A172 (cell line): Measurements from ENCODE around the gene NPY1R. TPM values are rescaled to one million over a fixed set of nuclear protein-coding genes. Genes with fewer than 3 reads are reported as not detected.

Experiments
- DNase-seq: peaks from one replicate; pipeline ENCODE4 v3.0.0-alpha.2; 2015; ENCODE audit warnings: low spot score
- total RNA-seq: library from RNA; depleted of rRNA; stranded (reverse); fragments of >200 nt; shearing (Covaris generic); gene quantifications from 2 replicates; pipeline ENCODE4 v1.2.3, GENCODE V29; 2014; rRNA removed

NPY1R gene
- total RNA-seq = 1.4 and 1.6 TPM in 2 replicates

GRCh38 chr4:163332526-163333406, at the start of gene NPY1R:
TSS of gene NPY1R (minus strand) at chr4:163332596. CDS start at chr4:163326554, 6,042 bp downstream.
- DNase-seq = peak; percentile 72

- DNase-seq = no peak
Observed at GRCh38 chr4:163380703-163381102, 48.3 kb upstream of the NPY1R start.

- no peak for DNase-seq
Observed at GRCh38 chr4:163378661-163379060, 46.3 kb upstream of the NPY1R start.

GRCh38 chr4:163372029-163372428, 39.6 kb upstream of the NPY1R start:
- no peak for DNase-seq

GRCh38 chr4:163367651-163368050, 35.3 kb upstream of the NPY1R start:
- peak; percentile 15 for DNase-seq

- DNase-seq = no peak
Observed at GRCh38 chr4:163356104-163356503, 23.7 kb upstream of the NPY1R start.

- no peak for DNase-seq
Observed at GRCh38 chr4:163353054-163353453, 20.7 kb upstream of the NPY1R start.

GRCh38 chr4:163350672-163351071, 18.3 kb upstream of the NPY1R start:
- DNase-seq = peak; percentile 37

- no peak for DNase-seq
Observed at GRCh38 chr4:163344147-163345125, 12.0 kb upstream of the NPY1R start.

- DNase-seq = no peak
Observed at GRCh38 chr4:163343604-163344146, 11.3 kb upstream of the NPY1R start, which contains the start of gene NPY5R. TSS of gene NPY5R (plus strand) at chr4:163343892. CDS start at chr4:163350274, 6,382 bp downstream.

- DNase-seq = no peak
Observed at GRCh38 chr4:163335384-163335783, 3.0 kb upstream of the NPY1R start.

- DNase-seq = no peak
Observed at GRCh38 chr4:163331629-163332376, 593 bp downstream of the NPY1R start.

- DNase-seq = no peak
Observed at GRCh38 chr4:163330916-163331628, 1.3 kb downstream of the NPY1R start.

GRCh38 chr4:163317110-163317509, 15.3 kb downstream of the NPY1R start:
- DNase-seq = no peak

GRCh38 chr4:163309466-163309865, 22.9 kb downstream of the NPY1R start:
- DNase-seq = no peak

- no peak for DNase-seq
Observed at GRCh38 chr4:163303069-163303468, 29.3 kb downstream of the NPY1R start.

GRCh38 chr4:163300445-163300844, 32.0 kb downstream of the NPY1R start:
- no peak for DNase-seq

- no peak for DNase-seq
Observed at GRCh38 chr4:163295138-163295537, 37.3 kb downstream of the NPY1R start.

GRCh38 chr4:163284304-163284703, 48.1 kb downstream of the NPY1R start:
- no peak for DNase-seq

GRCh38 chr4:163280703-163281519, 51.5 kb downstream of the NPY1R start:
- no peak for DNase-seq
